OCI-M2 (cell line): Measurements from ENCODE around the gene TRERF1.
"Not testable (repeated sequence)": the region's sequence is repeated elsewhere in the genome, so short reads cannot be mapped to it uniquely, and the experiment has no call there.

Experiments
- DNase-seq: peaks from one replicate; lab custom pipeline; 2025; ENCODE audit not compliant: unreplicated experiment; lab: John Stamatoyannopoulos, UW

Gene TRERF1

DNA sequence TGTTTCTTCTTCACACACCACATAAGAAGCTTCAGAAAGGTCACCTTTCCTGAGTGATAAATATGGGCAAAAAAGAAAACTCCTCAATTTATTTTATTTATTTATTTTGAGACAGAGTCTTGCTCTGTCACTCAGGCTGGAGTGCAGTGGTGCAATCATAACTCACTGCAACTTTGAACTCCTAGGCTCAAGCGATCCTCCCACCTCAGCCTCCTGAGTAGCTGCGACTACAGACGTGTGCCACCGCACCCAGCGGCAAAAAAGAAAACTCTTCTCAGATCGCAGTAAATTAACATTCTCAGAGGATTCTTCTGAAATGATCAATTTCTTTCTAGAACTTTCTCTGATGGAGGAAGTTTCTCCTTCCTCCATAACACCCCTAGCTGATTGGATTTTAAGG, 111.2 kb downstream of the TRERF1 start:
- no peak for DNase-seq

DNA sequence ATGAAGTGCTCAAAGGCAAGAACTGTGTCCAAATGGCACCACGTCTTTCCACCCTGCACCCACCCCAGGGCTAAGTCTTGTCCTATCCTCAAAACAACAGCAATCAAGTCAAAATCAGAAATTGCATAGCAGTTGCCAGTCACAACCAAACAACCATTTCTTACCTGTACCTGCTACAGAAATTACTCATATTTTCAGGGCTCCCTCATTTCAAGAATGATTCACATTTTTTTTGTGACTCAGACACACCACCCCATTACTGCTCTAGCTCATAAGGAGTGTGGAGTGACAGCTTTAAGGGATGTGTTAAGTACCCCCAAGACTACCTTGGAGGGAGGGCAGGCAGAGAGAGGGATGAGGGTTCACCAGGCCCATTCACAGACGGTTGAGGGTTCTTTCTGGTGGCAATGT, 111.7 kb downstream of the TRERF1 start:
- DNase-seq, result no peak

- peak; percentile 35 for DNase-seq
Measured at GRCh38 chr6:42338744-42339222, 112.9 kb downstream of the TRERF1 start.

DNA sequence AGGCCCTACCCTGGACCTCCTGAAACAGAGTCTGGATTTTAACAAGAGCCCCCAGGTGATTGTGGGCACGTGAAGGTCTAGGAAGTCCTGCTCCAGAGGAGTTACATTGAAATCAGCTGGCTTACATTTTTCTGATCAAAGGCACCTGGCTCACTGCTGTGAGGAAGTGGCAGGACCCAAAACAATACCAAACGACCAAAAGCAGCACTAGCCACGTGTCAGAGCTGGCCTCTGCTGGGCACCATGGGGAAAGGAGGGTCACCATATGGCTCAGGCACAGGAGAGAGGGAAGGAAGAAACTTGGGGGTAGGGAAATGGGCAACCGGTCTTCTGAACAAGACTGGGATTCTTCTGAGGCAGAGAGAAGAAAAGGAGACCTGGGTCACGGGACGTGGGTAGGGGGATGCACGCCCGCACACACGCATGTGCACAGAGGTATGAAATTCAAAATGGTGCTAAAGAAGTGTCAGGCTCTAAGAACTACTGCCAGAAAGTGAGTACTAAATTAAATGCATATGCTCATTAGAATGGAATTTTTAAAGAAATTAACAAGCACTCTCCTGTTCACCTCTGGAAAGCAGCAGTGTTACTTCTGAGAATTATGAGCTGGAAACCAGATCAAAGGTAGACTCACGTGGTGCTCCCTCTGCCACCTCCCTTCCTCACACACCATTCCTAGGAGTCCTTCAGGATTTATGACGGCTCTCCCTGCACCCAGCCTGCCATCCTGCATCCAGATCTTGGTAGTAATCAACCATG, 113.6 kb downstream of the TRERF1 start:
- DNase-seq, result no peak

GRCh38 chr6:42336431-42336830, 115.3 kb downstream of the TRERF1 start:
- DNase-seq, result no peak

DNA sequence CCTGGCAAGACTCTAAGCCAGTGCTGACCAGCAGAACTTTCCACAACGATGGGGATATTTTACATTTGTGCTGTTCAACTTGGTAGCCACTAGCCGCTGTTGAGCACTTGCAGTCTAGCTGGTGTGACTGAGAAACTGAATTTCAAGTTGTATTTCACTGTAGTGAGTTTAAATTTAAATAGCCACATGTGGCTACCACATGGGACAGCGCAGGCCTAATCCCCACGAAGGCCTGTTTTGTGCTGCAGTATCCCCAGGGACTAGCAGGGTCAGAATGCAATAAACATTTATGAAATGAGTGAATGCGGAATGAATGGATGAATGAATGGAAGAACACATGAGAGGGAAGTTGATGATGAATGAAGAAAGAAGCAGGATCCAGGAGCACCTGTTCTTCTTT, 115.8 kb downstream of the TRERF1 start:
- DNase-seq, result no peak

DNA sequence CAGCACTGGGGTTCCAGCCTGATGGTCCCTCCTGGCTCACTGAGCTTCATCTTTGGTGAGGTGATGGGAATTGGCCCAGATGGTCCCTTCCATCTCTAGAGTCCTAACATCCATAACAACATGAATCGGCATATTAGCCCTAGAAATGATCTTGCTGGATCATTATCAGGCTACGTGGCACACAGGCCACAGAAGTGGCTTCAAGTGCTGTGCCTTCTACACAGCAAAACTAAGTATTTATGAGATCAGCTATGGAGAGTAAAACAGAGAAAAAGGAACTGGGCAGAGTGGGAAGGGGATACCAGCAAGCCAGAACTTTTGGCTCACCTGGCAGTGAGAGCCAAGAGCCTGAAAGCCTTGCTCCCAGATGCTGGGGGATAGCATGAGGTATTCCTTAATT, 116.9 kb downstream of the TRERF1 start:
- DNase-seq, result no peak

DNA sequence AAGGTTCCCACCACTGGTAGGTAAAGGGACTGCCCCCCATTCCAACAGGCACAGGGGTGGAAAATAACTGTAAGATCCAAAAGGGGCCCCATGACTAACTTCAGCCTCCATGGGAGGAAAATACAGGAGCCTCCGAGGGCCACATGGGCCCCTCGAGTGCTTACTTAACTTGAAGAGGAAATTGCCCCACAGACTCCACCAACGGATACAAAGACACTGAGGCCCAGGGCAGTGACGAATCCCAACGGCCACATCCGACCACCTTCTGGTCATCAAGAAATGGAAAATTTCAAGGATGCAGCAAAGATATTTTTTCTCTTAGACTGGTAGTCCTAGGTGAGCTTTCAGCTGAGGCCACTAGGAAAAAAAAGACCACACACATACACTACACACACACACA, 118.1 kb downstream of the TRERF1 start:
- no peak for DNase-seq

DNA sequence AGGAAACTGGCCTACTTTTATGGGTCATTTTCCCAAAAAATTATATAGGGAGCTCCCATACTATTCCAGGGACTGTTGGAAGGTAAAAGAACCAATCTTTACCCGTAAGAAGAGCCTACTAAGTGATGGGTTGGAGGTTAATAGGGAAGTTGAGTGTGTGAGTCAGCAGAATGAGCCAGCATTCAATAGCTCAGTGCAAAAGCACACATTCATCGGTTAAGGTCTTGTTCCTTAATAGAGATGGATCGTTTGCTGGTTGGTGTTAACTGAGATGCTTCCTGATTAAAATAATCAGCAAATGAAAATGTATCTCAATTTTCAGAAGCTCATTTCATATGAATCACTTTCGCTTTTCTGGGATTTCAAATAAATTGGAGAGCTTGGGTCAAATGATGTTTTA, 118.8 kb downstream of the TRERF1 start:
- no peak for DNase-seq

DNA sequence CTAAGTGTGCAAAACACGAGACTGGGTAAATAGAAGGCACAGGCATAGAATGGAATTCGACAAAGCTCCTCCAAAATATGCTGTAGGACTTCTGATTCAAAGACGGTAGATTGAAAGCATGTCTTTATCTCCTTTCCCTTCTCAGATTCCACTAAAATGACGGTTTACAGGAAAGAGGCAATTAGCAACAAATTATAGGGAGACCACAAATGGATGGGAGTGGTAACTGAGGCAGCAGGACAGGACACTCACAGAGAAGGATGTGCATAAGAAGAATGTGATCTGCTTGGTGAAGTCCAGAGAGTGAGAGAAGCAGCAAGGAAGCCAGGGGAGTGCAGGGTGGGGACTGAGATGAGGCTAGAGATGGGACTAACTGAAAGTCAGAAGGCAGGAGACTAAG, 120.7 kb downstream of the TRERF1 start:
- no peak for DNase-seq

GRCh38 chr6:42326248-42326647, 125.5 kb downstream of the TRERF1 start:
- no peak for DNase-seq

GRCh38 chr6:42324656-42325324, 126.9 kb downstream of the TRERF1 start:
- not testable (repeated sequence) for DNase-seq

GRCh38 chr6:42322676-42323075, 129.1 kb downstream of the TRERF1 start:
- DNase-seq, result no peak

GRCh38 chr6:42321976-42322375, 129.8 kb downstream of the TRERF1 start:
- DNase-seq, result no peak

GRCh38 chr6:42320762-42321161, 131.0 kb downstream of the TRERF1 start:
- no peak for DNase-seq

DNA sequence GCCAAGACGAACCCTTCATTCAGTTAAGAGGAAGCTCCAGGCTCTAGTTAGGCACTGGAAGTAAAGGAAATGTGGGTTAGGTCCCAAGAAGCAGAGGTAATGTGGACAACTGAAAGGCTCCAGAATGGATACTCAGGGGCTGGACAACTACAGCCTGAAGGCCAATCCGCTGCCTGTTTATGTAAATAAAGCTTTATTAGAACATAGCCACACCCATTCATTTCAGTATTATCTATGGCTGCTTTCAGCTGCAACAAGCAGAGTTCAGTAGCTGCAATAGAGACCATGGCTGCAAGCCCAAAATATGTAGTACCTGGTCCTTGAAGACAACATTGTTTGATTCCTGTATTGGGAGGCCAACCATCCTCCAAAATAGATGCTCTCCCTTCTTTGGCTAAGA, 133.2 kb downstream of the TRERF1 start:
- DNase-seq, result no peak

DNA sequence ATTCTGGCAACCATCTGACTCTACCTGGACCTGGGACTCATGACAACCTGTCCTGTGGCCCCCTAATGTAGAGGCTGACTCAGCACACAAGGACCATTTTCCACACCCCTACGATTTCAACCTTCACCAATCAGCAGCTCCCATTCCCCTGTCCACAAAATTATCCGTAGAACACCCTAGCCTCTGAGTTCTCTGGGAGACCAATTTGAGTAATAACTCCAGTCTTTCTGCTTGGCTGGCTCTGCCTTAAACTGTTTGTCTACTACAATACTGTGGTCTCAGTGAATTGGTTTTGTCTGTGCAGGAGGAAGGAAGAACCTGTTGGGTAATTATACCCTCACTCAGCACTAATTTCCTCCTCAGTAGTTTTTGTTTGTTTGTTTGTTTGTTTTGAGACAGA, 134.7 kb downstream of the TRERF1 start:
- no peak for DNase-seq

DNA sequence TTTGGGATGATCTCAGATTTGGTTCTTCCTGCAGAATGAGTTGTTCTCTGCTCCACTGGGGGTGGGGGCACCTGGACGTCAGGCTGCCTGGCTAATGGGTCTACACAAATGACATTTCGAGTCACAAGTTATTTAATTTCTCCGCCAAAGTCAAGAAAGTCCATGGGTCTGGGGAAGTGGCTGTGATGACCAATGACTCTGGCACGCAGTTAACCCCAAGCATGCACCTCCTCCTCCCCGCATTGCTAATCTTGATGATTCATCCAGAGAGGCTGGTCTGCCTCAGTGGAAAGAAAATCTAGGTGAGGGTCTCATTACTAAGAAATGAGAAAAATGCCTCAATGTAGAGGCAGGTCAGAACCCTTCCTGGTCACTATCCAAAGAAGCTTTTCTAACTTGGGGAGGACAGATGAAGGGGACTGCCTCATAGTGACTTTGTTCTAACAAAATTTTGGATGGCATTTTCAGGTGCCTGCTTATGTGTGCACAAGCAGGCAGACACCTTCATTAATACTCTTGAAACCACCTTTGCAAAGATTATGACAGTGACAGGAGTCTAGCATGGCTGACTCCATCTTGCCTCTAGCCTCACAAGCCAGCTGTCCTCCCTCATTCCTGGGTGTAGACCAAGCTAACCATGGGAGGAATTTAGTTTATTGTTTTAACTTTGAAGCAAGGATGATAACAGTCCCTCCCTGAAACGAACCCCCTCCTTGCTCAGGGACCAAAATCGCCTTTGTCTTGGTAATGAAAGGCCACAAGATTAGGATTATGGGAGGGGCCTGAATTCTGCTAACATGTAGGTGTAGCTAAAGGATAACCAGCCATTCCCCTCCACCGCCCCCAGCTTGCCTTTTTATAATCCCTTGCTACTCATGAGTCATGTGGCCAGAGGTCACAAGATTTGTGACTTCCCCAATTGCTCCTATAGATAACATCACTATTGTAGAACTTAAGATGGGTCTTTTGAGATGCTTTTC, 135.4 kb downstream of the TRERF1 start:
- DNase-seq, result no peak

GRCh38 chr6:42315259-42315990, 136.3 kb downstream of the TRERF1 start:
- no peak for DNase-seq

GRCh38 chr6:42314571-42315258, 137.0 kb downstream of the TRERF1 start:
- no peak for DNase-seq
